Measurements from ENCODE around the gene DET1.
A peak's percentile ranks its signal among the peaks of the same experiment; 100 is the strongest.

The DET1 gene

DNA sequence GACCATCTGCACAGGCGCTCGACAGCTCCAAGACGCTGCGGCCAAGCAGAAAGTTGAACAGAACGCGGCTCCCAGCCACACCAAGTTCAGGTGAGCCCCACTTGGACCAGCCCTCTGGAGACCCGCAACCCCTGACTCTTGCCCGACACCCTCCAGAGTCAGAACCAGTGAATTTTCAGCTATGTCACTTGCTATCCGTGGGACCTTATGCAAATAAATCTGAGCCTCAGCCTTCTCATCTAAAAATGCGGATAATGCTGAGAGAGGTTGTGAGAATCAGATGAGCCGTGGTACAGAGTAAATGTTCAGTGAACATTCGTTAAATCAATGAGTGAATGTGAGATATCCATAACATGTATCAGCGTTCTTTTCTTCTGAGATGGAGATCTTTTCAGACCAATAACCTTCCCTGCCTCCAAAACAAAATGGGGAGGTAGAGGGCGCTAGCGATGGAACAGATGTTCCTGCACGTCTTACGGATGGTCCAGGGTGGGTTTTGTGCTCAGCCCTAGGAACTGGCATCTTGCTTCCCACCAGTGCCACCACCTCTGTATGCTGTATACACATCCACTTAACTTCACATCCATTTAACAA is 78.4 kb downstream of the DET1 start:
- peak; percentile 16 for DNase-seq (ENCODE audit: low read depth, low spot score)
- TF ChIP-seq, protein P1, sequence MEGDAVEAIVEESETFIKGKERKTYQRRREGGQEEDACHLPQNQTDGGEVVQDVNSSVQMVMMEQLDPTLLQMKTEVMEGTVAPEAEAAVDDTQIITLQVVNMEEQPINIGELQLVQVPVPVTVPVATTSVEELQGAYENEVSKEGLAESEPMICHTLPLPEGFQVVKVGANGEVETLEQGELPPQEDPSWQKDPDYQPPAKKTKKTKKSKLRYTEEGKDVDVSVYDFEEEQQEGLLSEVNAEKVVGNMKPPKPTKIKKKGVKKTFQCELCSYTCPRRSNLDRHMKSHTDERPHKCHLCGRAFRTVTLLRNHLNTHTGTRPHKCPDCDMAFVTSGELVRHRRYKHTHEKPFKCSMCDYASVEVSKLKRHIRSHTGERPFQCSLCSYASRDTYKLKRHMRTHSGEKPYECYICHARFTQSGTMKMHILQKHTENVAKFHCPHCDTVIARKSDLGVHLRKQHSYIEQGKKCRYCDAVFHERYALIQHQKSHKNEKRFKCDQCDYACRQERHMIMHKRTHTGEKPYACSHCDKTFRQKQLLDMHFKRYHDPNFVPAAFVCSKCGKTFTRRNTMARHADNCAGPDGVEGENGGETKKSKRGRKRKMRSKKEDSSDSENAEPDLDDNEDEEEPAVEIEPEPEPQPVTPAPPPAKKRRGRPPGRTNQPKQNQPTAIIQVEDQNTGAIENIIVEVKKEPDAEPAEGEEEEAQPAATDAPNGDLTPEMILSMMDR (IDR thresholded peaks at IDR 0.05; ENCODE audit: low read depth, low read length), result peak; percentile 55
- peak overlapping the region; percentile 69 for H3K4me3 ChIP-seq (ENCODE audit: low read depth, low read length)
- in situ Hi-C loops (cut with HindIII; ENCODE audit: low sequenced_read_pairs), result no loop called here

- TF ChIP-seq, protein P1 (IDR thresholded peaks at IDR 0.05; ENCODE audit: low read depth, low read length), result no peak
- peak within 1 kb of the TSS; percentile 69 for H3K4me3 ChIP-seq (ENCODE audit: low read depth, low read length)
- in situ Hi-C loops (cut with HindIII; ENCODE audit: low sequenced_read_pairs), result no loop called here
Observed at GRCh38 chr15:88467073-88467934, 79.2 kb downstream of the DET1 start, which contains the start of the genes MRPL46 and MRPS11. Gene MRPL46 (minus strand): TSS chr15:88467388. CDS start chr15:88467377, 11 bp downstream. Gene MRPS11 (plus strand): TSS chr15:88467708. CDS start chr15:88467718, 10 bp downstream.

GRCh38 chr15:88465633-88466224 is 80.8 kb downstream of the DET1 start:
- TF ChIP-seq, protein P1 (IDR thresholded peaks at IDR 0.05; ENCODE audit: low read depth, low read length), result no peak
- in situ Hi-C loops (cut with HindIII; ENCODE audit: low sequenced_read_pairs), result no loop called here
- DNase-seq (ENCODE audit: low read depth, low spot score), result no peak
- no peak overlapping the region for H3K4me3 ChIP-seq (ENCODE audit: low read depth, low read length)

More at GRCh38 chr15:88467073-88467934, 79.2 kb downstream of the DET1 start, which contains the start of the genes MRPL46 and MRPS11:
- DNase-seq (ENCODE audit: low read depth, low spot score), result peak; percentile 91

GRCh38 chr15:88463870-88464532 is 82.5 kb downstream of the DET1 start:
- no peak overlapping the region for H3K4me3 ChIP-seq (ENCODE audit: low read depth, low read length)
- TF ChIP-seq, protein P1 (IDR thresholded peaks at IDR 0.05; ENCODE audit: low read depth, low read length), result no peak
- in situ Hi-C loops (cut with HindIII; ENCODE audit: low sequenced_read_pairs), result no loop called here
- DNase-seq (ENCODE audit: low read depth, low spot score), result no peak

Data from astrocyte of the spinal cord (primary cell).